GM12874 (cell line): ENCODE results near the gene KCNIP1.

ENCODE experiments used
- CTCF ChIP-seq: IDR thresholded peaks from 2 replicates; pipeline ENCODE4 v1.5.1; 2011; ENCODE audit warnings: low read depth, mild to moderate bottlenecking, control low read depth, low read length, moderate library complexity; ENCODE audit not compliant: insufficient read depth

The KCNIP1 gene

GRCh38 chr5:170617533-170618490, 114.0 kb downstream of the KCNIP1 start:
- TF ChIP-seq CTCF = no peak

- TF ChIP-seq CTCF = no peak
Measured at GRCh38 chr5:170619869-170620268, 116.0 kb downstream of the KCNIP1 start.

GRCh38 chr5:170622933-170623332, 119.1 kb downstream of the KCNIP1 start:
- no peak for TF ChIP-seq CTCF

GRCh38 chr5:170623576-170624181, 119.9 kb downstream of the KCNIP1 start:
- peak; percentile 63 for TF ChIP-seq CTCF

GRCh38 chr5:170625221-170626165, 121.7 kb downstream of the KCNIP1 start:
- no peak for TF ChIP-seq CTCF

- no peak for TF ChIP-seq CTCF
Measured at GRCh38 chr5:170626507-170627150, 122.8 kb downstream of the KCNIP1 start.
